GM12878 (cell line): ENCODE data around the gene TDRD12. TPM values are rescaled to one million over a fixed set of nuclear protein-coding genes. Genes with fewer than 3 reads are reported as not detected.

Source experiments
- ATAC-seq: fragments of 200-7000 bp; cut with Tn5 transposase; 3 replicates; pipeline ENCODE4 v1.9.1; 2020; ENCODE audit warnings: mild to moderate bottlenecking, moderate library complexity
- BruUV-seq: library from RNA; stranded (reverse); fragments of 400-500 nt; replicated peaks from 2 replicates; lab custom pipeline; 2021; lab: Mats Ljungman, UMichigan
- CTCF ChIA-PET: fragments of 300-600 bp; sonication (Branson Sonifier 250); formaldehyde crosslinking; extraction: SDS; loops from one replicate; lab custom pipeline; 2021; ENCODE audit warnings: inconsistent platforms; lab: Yijun Ruan, JAX
- POLR2A ChIA-PET: fragments of 350-600 bp; formaldehyde crosslinking; extraction: SDS; loops from one replicate; lab custom pipeline; 2021; ENCODE audit warnings: inconsistent platforms; lab: Charles Lee
- RAD21 ChIA-PET: fragments of 300-600 bp; sonication (Branson Sonifier 250); formaldehyde crosslinking; loops from one replicate; lab custom pipeline; 2023; ENCODE audit warnings: antibody characterized with exemption; ENCODE audit not compliant: unreplicated experiment; lab: Charles Lee
- SMC1A ChIA-PET: fragments of 300-600 bp; sonication (Branson Sonifier 250); formaldehyde crosslinking; loops from one replicate; lab custom pipeline; 2023; ENCODE audit not compliant: unreplicated experiment, uncharacterized antibody; lab: Charles Lee
- DNase-seq: peaks from one replicate; pipeline ENCODE4 v3.0.0-alpha.2; 2011; ENCODE audit warnings: low read depth, low spot score
- FAIRE-seq: peaks from 3 replicates; lab custom pipeline; 2011; peaks lifted over from hg19 to GRCh38; lab: Jason Lieb, UNC
- H2AFZ ChIP-seq: 2 replicates; pipeline ENCODE4 v1.6.0; 2011; ENCODE audit warnings: low read depth, low read length, control low read depth; ENCODE audit not compliant: control insufficient read depth
- H3K27ac ChIP-seq: 2 replicates; pipeline ENCODE4 v1.5.1; 2011; ENCODE audit warnings: control low read depth; ENCODE audit not compliant: control insufficient read depth, insufficient read depth
- H3K27me3 ChIP-seq, 2 experiments: replicated peaks in 1 of 2; 2 replicates each; pipeline versions ENCODE4 v1.6.0 to v1.6.1; 2011; ENCODE audit warnings: low read length in 1 of 2; ENCODE audit not compliant: control insufficient read depth in 2 of 2, insufficient read depth in 2 of 2
- H3K36me3 ChIP-seq, 2 experiments: 2 replicates each; pipeline ENCODE4 v1.5.1; 2011; ENCODE audit warnings: low read length in 1 of 2; ENCODE audit not compliant: control insufficient read depth in 2 of 2, insufficient read depth in 2 of 2
- H3K4me1 ChIP-seq: 2 replicates; pipeline ENCODE4 v1.6.1; 2011; ENCODE audit warnings: mild to moderate bottlenecking, low read length, moderate library complexity, mixed read lengths; ENCODE audit not compliant: control insufficient read depth, insufficient read depth
- H3K4me2 ChIP-seq: 2 replicates; pipeline ENCODE4 v1.6.0; 2011; ENCODE audit warnings: control low read depth; ENCODE audit not compliant: control insufficient read depth, insufficient read depth
- H3K4me3 ChIP-seq: fragments of 200-600 bp; sonication (generic); 2 replicates; pipeline ENCODE4 v1.5.1; 2016
- H3K79me2 ChIP-seq: 2 replicates; pipeline ENCODE4 v1.6.0; 2011; ENCODE audit warnings: low read length; ENCODE audit not compliant: control insufficient read depth, insufficient read depth
- H3K9ac ChIP-seq: 2 replicates; pipeline ENCODE4 v1.8.0; 2011; ENCODE audit warnings: low read length, control low read depth, mixed read lengths; ENCODE audit not compliant: control insufficient read depth, insufficient read depth
- H3K9me3 ChIP-seq: replicated peaks from 3 replicates; pipeline ENCODE4 v1.5.1; 2011; ENCODE audit warnings: mild to moderate bottlenecking, low read length; ENCODE audit not compliant: control insufficient read depth, insufficient read depth
- H4K20me1 ChIP-seq: 2 replicates; pipeline ENCODE4 v1.6.0; 2011; ENCODE audit not compliant: control insufficient read depth, insufficient read depth
- ETV6 ChIP-seq, 2 experiments: fragments of 450-650 bp in 1 of 2; IDR thresholded peaks in 1 of 2; conservative IDR thresholded peaks in 1 of 2; 2 replicates each; pipeline ENCODE4 v1.6.1; 2014; ENCODE audit warnings: antibody characterized with exemption in 1 of 2, borderline replicate concordance in 1 of 2, low read depth in 1 of 2, mild to moderate bottlenecking in 1 of 2, moderate library complexity in 1 of 2
- FOXM1 ChIP-seq: IDR thresholded peaks from 2 replicates; pipeline ENCODE4 v1.6.1; 2012; ENCODE audit warnings: low read depth, mild to moderate bottlenecking, inconsistent platforms, low read length, moderate library complexity
- NRF1 ChIP-seq: conservative IDR thresholded peaks from 2 replicates; pipeline ENCODE4 v1.6.1; 2011; ENCODE audit warnings: mild to moderate bottlenecking, low read depth, low read length, improper control_type of control experiment
- ZBED1 ChIP-seq: IDR thresholded peaks from 2 replicates; pipeline ENCODE4 v1.6.1; 2016; ENCODE audit warnings: borderline replicate concordance
- WGBS: methylation state at CpG from one replicate; pipeline ENCODE4 v1.1.6; 2016; ENCODE audit warnings: low lambda C conversion rate; ENCODE audit not compliant: insufficient replicate concordance, insufficient coverage; ENCODE audit errors: missing lambda C conversion rate; 5-methylcytosine and 5-hydroxymethylcytosine counted together
- in situ Hi-C: fragments of 300-500 bp; cut with MboI; formaldehyde crosslinking; loops from 9 replicates; pipeline ENCODE4 v1.14.3; 2018; ENCODE audit warnings: mixed read lengths
- intact Hi-C: fragments of 100-400 bp; cut with micrococcal nuclease; formaldehyde crosslinking; loops from one replicate; pipeline ENCODE4 v1.14.2; 2022; ENCODE audit not compliant: unreplicated experiment
- polyA plus RNA-seq, 11 experiments: library from polyadenylated mRNA; depleted of rRNA in 4 of 11; unstranded in 6 of 11; stranded (reverse) in 5 of 11; fragments of >200 nt; fragmentation: Nextera tagmentation in 4 of 11; fragmentation: Illumina TruSeq in 1 of 11; extraction: Ambion mirVana in 4 of 11; extraction: Trizol in 1 of 11; gene quantifications; 1 replicate in 1 of 11; 2 replicates in 10 of 11; pipeline versions ENCODE4 v1.2.1 to v1.2.3, GENCODE V29; 2011 to 2016; ENCODE audit warnings: inconsistent platforms in 2 of 11, missing spikeins in 2 of 11, low read depth in 1 of 11
- total RNA-seq, 4 experiments: library from RNA; depleted of rRNA in 3 of 4; stranded (reverse); fragments of >200 nt in 3 of 4; fragmentation: Illumina TruSeq in 1 of 4; extraction: Trizol in 1 of 4; gene quantifications; 2 replicates each; pipeline versions ENCODE4 v1.2.1 to v1.2.3, GENCODE V29; 2013 to 2021
- TF ChIP-seq, protein P1 (sequence below): fragments of 450-650 bp; formaldehyde crosslinking; IDR thresholded peaks from 2 replicates; pipeline ENCODE4 v1.4.0; 2022; ENCODE audit warnings: mild to moderate bottlenecking, moderate library complexity

The TDRD12 gene
- total and polyA plus RNA-seq, 10 of the 15 experiments (the other 5 are each of a cell fraction or from before 2014, with no cell fraction given) = 0.08 to 0.15 TPM; not detected in 8

DNA sequence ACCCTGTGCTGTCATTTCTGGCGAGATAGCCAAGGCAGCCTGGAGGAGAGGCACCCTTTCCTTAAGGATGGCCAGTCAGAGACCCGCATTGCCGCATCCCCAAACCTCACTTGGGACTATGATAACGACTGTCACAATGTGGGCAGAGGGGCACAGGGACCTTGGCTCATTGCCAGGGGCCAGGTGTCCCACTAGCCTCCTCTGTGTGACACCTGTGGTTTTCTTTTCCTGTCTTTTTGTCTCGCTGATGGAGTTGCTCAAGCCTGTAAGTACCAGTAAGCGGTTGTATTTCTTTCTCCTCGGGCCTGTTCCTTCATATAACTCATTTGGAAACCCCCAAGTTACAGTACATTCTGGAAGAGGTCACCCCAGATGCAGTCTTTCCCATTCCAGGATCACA, 59.5 kb downstream of the TDRD12 start:
- Histone ChIP-seq H3K9me3 (no peaks in the 10 kb centered on the region), H4K20me1 (no peaks in the 10 kb centered on the region), H3K4me3 (no peak overlapping the region), H3K79me2 (no peaks in the 10 kb centered on the region), H3K27me3 (no peaks in the 10 kb centered on the region), H2AFZ (no peak overlapping the region), H3K4me1 (no peaks in the 10 kb centered on the region; the same call in 1 of the 2 replicates), H3K4me2 (no peak overlapping the region), H3K36me3 (no peaks in the 10 kb centered on the region), H3K27ac (no peak overlapping the region), H3K9ac (no peak overlapping the region)
- no peak for DNase-seq
- RAD21 ChIA-PET = no interaction called here
- TF ChIP-seq NRF1 (no peak), ZBED1 (no peak), FOXM1 (no peak), ETV6 (conservative IDR thresholded peaks at IDR 0.05 in 1 of 2, IDR thresholded peaks at IDR 0.05 in 1 of 2; ENCODE audit: borderline replicate concordance in 1 of 2, low read depth in 1 of 2) (no peak)
- TF ChIP-seq, protein P1, sequence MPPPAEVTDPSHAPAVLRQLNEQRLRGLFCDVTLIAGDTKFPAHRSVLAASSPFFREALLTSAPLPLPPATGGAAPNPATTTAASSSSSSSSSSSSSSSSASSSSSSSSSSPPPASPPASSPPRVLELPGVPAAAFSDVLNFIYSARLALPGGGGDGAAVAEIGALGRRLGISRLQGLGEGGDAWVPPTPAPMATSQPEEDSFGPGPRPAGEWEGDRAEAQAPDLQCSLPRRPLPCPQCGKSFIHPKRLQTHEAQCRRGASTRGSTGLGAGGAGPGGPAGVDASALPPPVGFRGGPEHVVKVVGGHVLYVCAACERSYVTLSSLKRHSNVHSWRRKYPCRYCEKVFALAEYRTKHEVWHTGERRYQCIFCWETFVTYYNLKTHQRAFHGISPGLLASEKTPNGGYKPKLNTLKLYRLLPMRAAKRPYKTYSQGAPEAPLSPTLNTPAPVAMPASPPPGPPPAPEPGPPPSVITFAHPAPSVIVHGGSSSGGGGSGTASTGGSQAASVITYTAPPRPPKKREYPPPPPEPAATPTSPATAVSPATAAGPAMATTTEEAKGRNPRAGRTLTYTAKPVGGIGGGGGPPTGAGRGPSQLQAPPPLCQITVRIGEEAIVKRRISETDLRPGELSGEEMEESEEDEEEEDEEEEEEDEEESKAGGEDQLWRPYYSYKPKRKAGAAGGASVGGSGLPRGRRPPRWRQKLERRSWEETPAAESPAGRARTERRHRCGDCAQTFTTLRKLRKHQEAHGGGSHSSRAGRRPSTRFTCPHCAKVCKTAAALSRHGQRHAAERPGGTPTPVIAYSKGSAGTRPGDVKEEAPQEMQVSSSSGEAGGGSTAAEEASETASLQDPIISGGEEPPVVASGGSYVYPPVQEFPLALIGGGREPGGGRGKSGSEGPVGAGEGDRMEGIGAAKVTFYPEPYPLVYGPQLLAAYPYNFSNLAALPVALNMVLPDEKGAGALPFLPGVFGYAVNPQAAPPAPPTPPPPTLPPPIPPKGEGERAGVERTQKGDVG (CRISPR knock-in tag) = no peak
- CTCF ChIA-PET = no interaction called here
- intact Hi-C loops = no loop called here
- in situ Hi-C loops = no loop called here
- SMC1A ChIA-PET = no interaction called here
- BruUV-seq = no TSS peak
- no peak for ATAC-seq
- POLR2A ChIA-PET = no interaction called here
- FAIRE-seq = no peak
- 31% methylated on average over 7 of the region's 7 CpGs for WGBS
